Fibroblast of villous mesenchyme (primary cell): ENCODE results near the gene CDH2. TPM values are rescaled to one million over a fixed set of nuclear protein-coding genes. Genes with fewer than 3 reads are reported as not detected.

Experiments
- DNase-seq: peaks from one replicate; pipeline ENCODE4 v3.0.0-alpha.2; 2010; ENCODE audit warnings: low read depth
- H3K4me3 ChIP-seq: 2 replicates; pipeline ENCODE4 v1.5.1; 2011; ENCODE audit warnings: low read depth, mild to moderate bottlenecking, low read length
- CTCF ChIP-seq: IDR thresholded peaks from 2 replicates; pipeline ENCODE4 v1.5.1; 2012; ENCODE audit warnings: low read depth, mild to moderate bottlenecking, low read length; ENCODE audit not compliant: insufficient read depth
- total RNA-seq: library from RNA; depleted of rRNA; stranded (reverse); fragments of >200 nt; gene quantifications from 2 replicates; pipeline ENCODE4 v1.2.3, GENCODE V29; 2012

The CDH2 gene
- total RNA-seq, 1 donor, result 74.7 TPM

DNA sequence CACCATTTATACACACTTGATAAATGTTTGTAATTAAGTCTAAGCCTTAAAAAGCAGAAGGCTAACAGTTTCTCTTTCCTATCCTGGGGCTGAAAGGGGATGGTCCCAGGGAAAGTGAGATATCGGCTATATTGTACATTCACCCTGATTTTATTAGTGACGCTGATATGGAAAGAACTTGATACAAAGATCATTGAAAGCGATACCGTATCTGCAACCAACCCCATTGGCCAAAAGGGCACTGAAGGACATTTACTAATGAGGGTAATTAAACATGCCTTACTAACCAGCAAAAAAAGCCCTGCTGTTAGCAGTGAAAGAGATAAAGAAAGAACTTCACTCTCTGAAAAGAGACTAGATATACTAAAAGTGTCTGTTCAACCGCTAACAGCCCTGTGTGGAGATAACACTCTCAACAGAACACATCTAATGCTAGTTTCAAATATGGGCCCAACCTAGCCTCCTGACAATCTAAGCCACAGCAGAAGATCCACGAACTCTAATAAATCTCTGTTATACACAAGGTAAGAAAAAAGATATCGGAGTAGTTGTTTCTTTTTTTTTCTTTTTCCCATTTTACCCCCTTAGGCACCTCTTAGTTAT, 200.0 kb downstream of the CDH2 start:
- no peak for DNase-seq
- H3K4me3 ChIP-seq, result no peak overlapping the region
- no peak for TF ChIP-seq CTCF

GRCh38 chr18:27970321-27970720, 206.6 kb downstream of the CDH2 start:
- no peak for TF ChIP-seq CTCF
- no peak for DNase-seq
- no peak overlapping the region for H3K4me3 ChIP-seq

GRCh38 chr18:27969206-27969605, 207.7 kb downstream of the CDH2 start:
- no peak for TF ChIP-seq CTCF
- DNase-seq, result no peak
- H3K4me3 ChIP-seq, result no peak overlapping the region

GRCh38 chr18:27967913-27968824, 208.8 kb downstream of the CDH2 start:
- no peak for TF ChIP-seq CTCF
- DNase-seq, result peak; percentile 59
- H3K4me3 ChIP-seq, result no peak overlapping the region

DNA sequence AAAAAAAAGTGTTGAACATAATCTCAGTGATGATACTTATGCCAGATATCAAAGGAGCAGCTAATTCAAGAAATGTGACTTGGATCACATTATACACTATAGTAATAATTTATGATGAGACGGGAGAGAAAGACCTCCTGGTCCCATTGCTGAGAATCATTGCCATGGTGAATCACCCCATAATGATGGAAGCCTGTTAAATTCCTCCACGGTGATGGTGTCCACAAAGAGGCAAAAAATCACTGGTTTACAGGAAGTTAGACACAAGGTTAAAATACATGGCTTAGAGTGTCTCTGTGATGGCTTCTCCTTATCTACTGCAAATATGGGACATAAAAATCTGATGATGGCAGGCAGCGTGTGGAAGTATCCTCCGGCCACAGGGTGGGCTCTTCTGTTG, 210.0 kb downstream of the CDH2 start:
- DNase-seq, result no peak
- no peak for TF ChIP-seq CTCF
- H3K4me3 ChIP-seq, result no peak overlapping the region

DNA sequence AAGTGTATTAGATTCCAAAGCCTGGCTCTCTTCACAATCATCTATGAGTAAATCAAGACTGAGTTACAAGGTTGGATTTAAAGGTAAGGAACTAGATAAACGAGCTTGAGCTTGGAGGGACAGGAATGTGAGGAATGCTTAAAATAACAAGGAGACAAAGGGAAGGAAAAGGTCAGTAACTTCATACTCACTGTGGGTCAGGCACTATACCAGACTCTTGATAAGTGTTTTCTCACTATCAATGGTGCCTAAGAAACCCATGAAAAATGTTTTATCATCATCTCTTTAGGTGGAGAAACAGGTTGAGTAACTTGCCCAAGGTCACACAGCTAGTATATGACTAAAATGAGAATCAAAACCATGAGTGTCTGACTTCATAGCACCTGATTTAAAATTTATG, 212.1 kb downstream of the CDH2 start:
- TF ChIP-seq CTCF, result no peak
- no peak overlapping the region for H3K4me3 ChIP-seq
- DNase-seq, result no peak

DNA sequence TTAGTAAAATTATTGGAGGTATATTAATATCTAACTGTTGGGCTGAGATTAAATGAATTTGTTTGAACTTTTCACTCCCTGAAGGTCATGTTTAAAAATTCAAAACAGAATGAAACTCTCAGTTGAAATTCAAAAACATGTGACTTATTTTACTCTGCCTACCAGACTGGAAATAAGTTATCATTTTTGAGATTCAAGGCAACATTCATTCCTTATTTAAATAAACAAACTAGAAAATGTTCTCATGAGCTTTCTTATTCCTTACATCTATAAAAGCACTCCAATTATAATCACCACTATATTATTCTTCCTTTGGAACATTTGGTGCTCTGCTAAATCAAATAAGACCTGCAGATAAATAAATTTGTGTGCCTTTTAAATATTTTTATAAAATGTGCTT, 217.8 kb downstream of the CDH2 start:
- TF ChIP-seq CTCF, result no peak
- DNase-seq, result no peak
- H3K4me3 ChIP-seq, result no peak overlapping the region
